Keratinocyte (primary cell): Measurements from ENCODE around the gene HS6ST3. TPM values are rescaled to one million over a fixed set of nuclear protein-coding genes. Genes with fewer than 3 reads are reported as not detected.

Experiments used
- DNase-seq: peaks from one replicate; pipeline ENCODE4 v3.0.0-alpha.2; 2011; ENCODE audit warnings: low read depth, missing footprints, low spot score
- FAIRE-seq: peaks from 2 replicates; lab custom pipeline; 2011; peaks lifted over from hg19 to GRCh38; lab: Jason Lieb, UNC
- H2AFZ ChIP-seq: 2 replicates; pipeline ENCODE4 v1.6.0; 2012; ENCODE audit warnings: low read length, control low read depth, inconsistent platforms; ENCODE audit not compliant: control insufficient read depth
- H3K27ac ChIP-seq: 2 replicates; pipeline ENCODE4 v1.5.1; 2011; ENCODE audit warnings: low read length; ENCODE audit not compliant: control insufficient read depth, insufficient read depth
- H3K27me3 ChIP-seq: 3 replicates; pipeline ENCODE4 v1.6.0; 2011; ENCODE audit warnings: low read length; ENCODE audit not compliant: control insufficient read depth, insufficient read depth; ENCODE audit errors: extremely low read depth
- H3K36me3 ChIP-seq, 2 experiments: 2 replicates in 1 of 2; 3 replicates in 1 of 2; pipeline ENCODE4 v1.5.1; 2011; ENCODE audit warnings: low read length in 2 of 2, mild to moderate bottlenecking in 1 of 2; ENCODE audit not compliant: control insufficient read depth in 2 of 2, insufficient read depth in 2 of 2; ENCODE audit errors: extremely low read depth in 1 of 2
- H3K4me1 ChIP-seq: 3 replicates; pipeline ENCODE4 v1.5.1; 2011; ENCODE audit warnings: low read length; ENCODE audit not compliant: control insufficient read depth, insufficient read depth; ENCODE audit errors: extremely low read depth
- H3K4me2 ChIP-seq: 3 replicates; pipeline ENCODE4 v1.6.0; 2011; ENCODE audit warnings: low read depth, low read length; ENCODE audit not compliant: control insufficient read depth, insufficient read depth; ENCODE audit errors: extremely low read depth
- H3K4me3 ChIP-seq, 3 experiments: fragments of 200-600 bp in 1 of 3; sonication (generic) in 1 of 3; 2 replicates in 2 of 3; 3 replicates in 1 of 3; pipeline ENCODE4 v1.5.1; 2011 to 2016; ENCODE audit warnings: low read length in 3 of 3, mild to moderate bottlenecking in 3 of 3, control low read depth in 2 of 3, inconsistent platforms in 1 of 3, low read depth in 1 of 3, mixed read lengths in 1 of 3, mixed run types in 1 of 3, moderate library complexity in 1 of 3; ENCODE audit not compliant: control insufficient read depth in 2 of 3, insufficient read depth in 2 of 3; ENCODE audit errors: extremely low read depth in 1 of 3
- H3K79me2 ChIP-seq: 2 replicates; pipeline ENCODE4 v1.6.0; 2012; ENCODE audit warnings: low read length; ENCODE audit not compliant: control insufficient read depth, insufficient read depth
- H3K9ac ChIP-seq: 3 replicates; pipeline ENCODE4 v1.6.0; 2011; ENCODE audit warnings: low read length; ENCODE audit not compliant: control insufficient read depth, insufficient read depth; ENCODE audit errors: extremely low read depth
- H3K9me1 ChIP-seq: 3 replicates; pipeline ENCODE4 v1.6.0; 2011; ENCODE audit warnings: low read length; ENCODE audit not compliant: control insufficient read depth, insufficient read depth; ENCODE audit errors: extremely low read depth
- H3K9me3 ChIP-seq: 2 replicates; pipeline ENCODE4 v1.5.1; 2012; ENCODE audit warnings: low read depth, low read length; ENCODE audit not compliant: control insufficient read depth
- H4K20me1 ChIP-seq: 3 replicates; pipeline ENCODE4 v1.6.0; 2011; ENCODE audit warnings: low read length; ENCODE audit not compliant: control insufficient read depth, insufficient read depth; ENCODE audit errors: extremely low read depth
- CTCF ChIP-seq, 3 experiments: IDR thresholded peaks in 1 of 3; conservative IDR thresholded peaks in 1 of 3; optimal IDR thresholded peaks in 1 of 3; 2 replicates in 2 of 3; 3 replicates in 1 of 3; pipeline versions ENCODE3 to v1.5.1; 2011; ENCODE audit warnings: low read length in 3 of 3, mild to moderate bottlenecking in 3 of 3, moderate library complexity in 2 of 3, control low read depth in 1 of 3, inconsistent platforms in 1 of 3; ENCODE audit not compliant: insufficient read depth in 2 of 3; ENCODE audit errors: extremely low read depth in 1 of 3
- EZH2 ChIP-seq: IDR thresholded peaks from one replicate; pipeline ENCODE4 v1.6.1; 2012; ENCODE audit warnings: inconsistent platforms, mild to moderate bottlenecking, low read length, moderate library complexity
- dilution Hi-C: fragments of 300-500 bp; cut with MboI; formaldehyde crosslinking; loops from one replicate; pipeline ENCODE4 v1.7.0; 2020; ENCODE audit warnings: low sequenced_read_pairs; ENCODE audit not compliant: extremely low pct_ligation_motif_present
- polyA plus RNA-seq, 5 experiments: library from polyadenylated mRNA; depleted of rRNA in 3 of 5; stranded (reverse) in 3 of 5; stranded (forward) in 1 of 5; unstranded in 1 of 5; fragments of >200 nt; gene quantifications; 1 replicate in 1 of 5; 2 replicates in 3 of 5; 3 replicates in 1 of 5; pipeline versions ENCODE4 v1.2.1 to v1.2.3, GENCODE V29; 2011 to 2012; ENCODE audit warnings: missing spikeins in 2 of 5, low read depth in 1 of 5, low replicate concordance in 1 of 5

Gene HS6ST3
- polyA plus RNA-seq, 1 donor (not counting 4 experiments of a cell fraction or from before 2014, with no cell fraction given): 0.03 TPM

- no peaks in the 10 kb centered on the region for H3K27me3 ChIP-seq
- dilution Hi-C loops: no loop called here
- no peaks in the 10 kb centered on the region for H3K79me2 ChIP-seq
- no peak overlapping the region for H2AFZ ChIP-seq
- FAIRE-seq (no peak), DNase-seq (no peak)
- no peak overlapping the region for H3K27ac ChIP-seq
- H3K4me1 ChIP-seq: no peaks in the 10 kb centered on the region
- no peaks in the 10 kb centered on the region for H3K36me3 ChIP-seq
- H4K20me1 ChIP-seq: no peaks in the 10 kb centered on the region
- no peaks in the 10 kb centered on the region for H3K9me1 ChIP-seq
- no peaks in the 10 kb centered on the region for H3K9me3 ChIP-seq
- H3K4me3 ChIP-seq: no peak overlapping the region
- TF ChIP-seq CTCF (optimal IDR thresholded peaks at IDR 0.05 in 1 of 3, IDR thresholded peaks at IDR 0.05 in 1 of 3, conservative IDR thresholded peaks at IDR 0.05 in 1 of 3; ENCODE audit: extremely low read depth in 1 of 3, insufficient read depth in 2 of 3, low read length in 3 of 3) (no peak), EZH2 (no peak)
- H3K9ac ChIP-seq: no peak overlapping the region
- H3K4me2 ChIP-seq: no peak overlapping the region
These were observed 126.6 kb downstream of the HS6ST3 start for GRCh38 chr13:96216543-96216942.

GRCh38 chr13:96218475-96218874 is 128.6 kb downstream of the HS6ST3 start:
- H3K36me3 ChIP-seq: no peaks in the 10 kb centered on the region
- no peak for FAIRE-seq
- no peak overlapping the region for H3K4me2 ChIP-seq
- H3K9me3 ChIP-seq: no peaks in the 10 kb centered on the region
- no peak overlapping the region for H3K9ac ChIP-seq
- DNase-seq: no peak
- no peaks in the 10 kb centered on the region for H3K27me3 ChIP-seq
- no peak overlapping the region for H2AFZ ChIP-seq
- no peaks in the 10 kb centered on the region for H3K4me1 ChIP-seq
- H4K20me1 ChIP-seq: no peaks in the 10 kb centered on the region
- no peak overlapping the region for H3K27ac ChIP-seq
- dilution Hi-C loops: no loop called here
- TF ChIP-seq CTCF (optimal IDR thresholded peaks at IDR 0.05 in 1 of 3, IDR thresholded peaks at IDR 0.05 in 1 of 3, conservative IDR thresholded peaks at IDR 0.05 in 1 of 3; ENCODE audit: extremely low read depth in 1 of 3, insufficient read depth in 2 of 3, low read length in 3 of 3) (no peak), EZH2 (no peak)
- H3K4me3 ChIP-seq: no peak overlapping the region
- no peaks in the 10 kb centered on the region for H3K79me2 ChIP-seq
- H3K9me1 ChIP-seq: no peaks in the 10 kb centered on the region
